ENCODE data around the gene TNFSF13. TPM values are rescaled to one million over a fixed set of nuclear protein-coding genes. Genes with fewer than 3 reads are reported as not detected.

Gene TNFSF13
- total RNA-seq, 2 experiments from 2014 or later: 8.2 to 8.4 TPM

GRCh38 chr17:7538050-7538449 is 20.5 kb upstream of the TNFSF13 start:
- Mint-ChIP-seq H3K36me3 (peaks cover 5% of the 10 kb centered on the region), H3K9me3 (peaks cover 6% of the 10 kb centered on the region), H3K4me3 (no peak overlapping the region), H3K27ac (no peak overlapping the region), H3K27me3 (peaks cover 2% of the 10 kb centered on the region), H3K4me1 (peaks cover 2% of the 10 kb centered on the region)
- POLR2A ChIA-PET: interaction anchor here (1.0 kb wide), 1 partner anchor 12 kb away, joined by 3 read pairs; no protein-coding TSS in a partner anchor
- DNase-seq: no peak
- no peak for ATAC-seq (ENCODE audit: low read depth)

DNA sequence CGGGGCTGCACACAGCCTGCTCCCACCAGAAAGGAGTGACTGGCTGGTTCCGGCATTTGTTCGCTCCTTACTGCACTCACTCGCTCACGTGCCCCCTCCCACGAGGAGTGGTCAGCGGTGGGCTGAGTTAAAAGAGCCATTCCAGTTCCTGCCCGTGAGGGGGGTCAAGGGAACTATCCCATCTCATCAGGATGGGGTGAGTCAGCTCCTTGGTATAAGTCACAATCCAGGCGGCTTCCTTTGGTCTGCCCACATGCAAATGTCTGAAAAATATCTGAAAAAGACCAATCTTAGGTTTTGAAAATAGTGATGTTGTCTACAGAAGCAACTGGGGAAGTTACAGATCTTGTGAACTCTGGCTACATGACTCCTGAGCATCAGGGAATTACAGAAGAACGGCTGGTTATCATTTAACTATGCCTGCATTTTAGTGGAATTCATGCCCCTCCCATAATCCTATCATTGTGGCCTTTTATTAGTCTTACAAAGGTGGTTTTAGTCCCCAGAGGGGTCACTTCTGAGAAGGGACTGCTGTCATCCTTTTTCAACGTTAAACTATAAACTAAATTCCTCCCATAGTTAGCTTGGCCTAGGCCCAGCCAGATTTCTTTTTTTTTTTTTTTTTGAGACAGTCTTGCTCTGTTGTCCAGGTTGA is 19.5 kb upstream of the TNFSF13 start:
- Mint-ChIP-seq H3K27ac (no peak overlapping the region), H3K27me3 (peaks cover 6% of the 10 kb centered on the region), H3K4me1 (peaks cover 4% of the 10 kb centered on the region)

GRCh38 chr17:7541074-7541621 is 17.4 kb upstream of the TNFSF13 start:
- POLR2A ChIA-PET: no interaction called here
- no peak for DNase-seq

More for the DNA sequence above, 19.5 kb upstream of the TNFSF13 start:
- DNase-seq (no peak), ATAC-seq (ENCODE audit: low read depth) (no peak)
- Mint-ChIP-seq H3K9me3 (peaks cover 6% of the 10 kb centered on the region), H3K36me3 (peaks cover 5% of the 10 kb centered on the region), H3K4me3 (no peak overlapping the region)
- POLR2A ChIA-PET: interaction anchor here (1.0 kb wide), 1 partner anchor 11 kb away, joined by 3 read pairs; no protein-coding TSS in a partner anchor

GRCh38 chr17:7544911-7545310 is 13.6 kb upstream of the TNFSF13 start:
- H3K4me3 Mint-ChIP-seq: no peak overlapping the region
- H3K36me3 Mint-ChIP-seq: peaks cover 12% of the 10 kb centered on the region
- H3K27me3 Mint-ChIP-seq: peaks cover 5% of the 10 kb centered on the region
- H3K27ac Mint-ChIP-seq: no peak overlapping the region
- H3K4me1 Mint-ChIP-seq: peaks cover 15% of the 10 kb centered on the region
- ATAC-seq (ENCODE audit: low read depth) (no peak), DNase-seq (no peak)
- POLR2A ChIA-PET: no interaction called here
- no peaks in the 10 kb centered on the region for H3K9me3 Mint-ChIP-seq

More at GRCh38 chr17:7541074-7541621, 17.4 kb upstream of the TNFSF13 start:
- ATAC-seq (ENCODE audit: low read depth): no peak
- H3K36me3 Mint-ChIP-seq: peaks cover 5% of the 10 kb centered on the region
- H3K9me3 Mint-ChIP-seq: peaks cover 6% of the 10 kb centered on the region
- H3K4me3 Mint-ChIP-seq: no peak overlapping the region
- H3K27me3 Mint-ChIP-seq: peaks cover 6% of the 10 kb centered on the region
- peaks cover 2% of the 10 kb centered on the region for H3K4me1 Mint-ChIP-seq
- H3K27ac Mint-ChIP-seq: no peak overlapping the region

DNA sequence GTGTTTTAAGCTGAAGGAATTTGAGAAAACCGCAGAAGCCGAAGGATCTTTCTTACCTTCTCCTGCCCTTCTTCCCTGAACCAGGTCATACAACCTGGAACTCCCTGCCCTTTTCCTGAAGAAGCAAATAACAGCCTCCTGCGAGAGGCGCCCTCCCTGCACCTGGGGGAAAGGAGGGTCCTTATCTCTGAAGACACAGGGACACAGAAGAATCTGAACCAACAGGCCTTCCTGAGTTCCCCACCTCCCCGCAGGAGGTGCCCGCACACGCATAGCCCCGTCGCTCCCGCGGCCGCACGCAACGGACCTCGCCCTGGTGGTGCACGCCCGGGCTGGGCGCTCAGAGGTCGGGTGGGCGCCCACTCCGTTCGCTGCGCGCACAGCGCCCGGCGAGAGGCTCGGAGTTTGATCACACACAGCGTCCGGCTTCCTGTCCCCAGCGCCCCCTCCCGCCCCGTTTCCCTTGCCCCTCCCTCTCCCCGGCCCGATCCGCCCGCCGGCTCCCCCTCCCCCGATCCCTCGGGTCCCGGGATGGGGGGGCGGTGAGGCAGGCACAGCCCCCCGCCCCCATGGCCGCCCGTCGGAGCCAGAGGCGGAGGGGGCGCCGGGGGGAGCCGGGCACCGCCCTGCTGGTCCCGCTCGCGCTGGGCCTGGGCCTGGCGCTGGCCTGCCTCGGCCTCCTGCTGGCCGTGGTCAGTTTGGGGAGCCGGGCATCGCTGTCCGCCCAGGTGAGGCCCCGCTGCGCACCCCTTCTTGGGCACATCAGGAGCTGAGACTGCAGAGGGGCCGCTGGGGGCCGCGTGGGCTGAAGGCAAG is 9.8 kb upstream of the TNFSF13 start, which contains the start of gene TNFSF12:
TNFSF12 (plus strand) TSS at position 474 of the 816 bp plus-strand sequence; CDS start at position 570, 96 bp downstream.
- H3K4me1 Mint-ChIP-seq: peaks cover 43% of the 10 kb centered on the region
- peaks cover 28% of the 10 kb centered on the region for H3K36me3 Mint-ChIP-seq
- peak; percentile 77 for DNase-seq
- H3K27ac Mint-ChIP-seq: peak within 1 kb of the TSS; percentile 97
- peak within 1 kb of the TSS; percentile 100 for H3K4me3 Mint-ChIP-seq
- H3K27me3 Mint-ChIP-seq: peaks cover 4% of the 10 kb centered on the region
- no peaks in the 10 kb centered on the region for H3K9me3 Mint-ChIP-seq
- ATAC-seq (ENCODE audit: low read depth): peak; percentile 62
- POLR2A ChIA-PET: interaction anchor here (0.7 to 2.9 kb wide), 9 partner anchors 10 to 138 kb away, joined by 3 to 10 read pairs (median 5); partner anchors contain the start of genes CD68, POLR2A, TNFSF13 and ZBTB4

DNA sequence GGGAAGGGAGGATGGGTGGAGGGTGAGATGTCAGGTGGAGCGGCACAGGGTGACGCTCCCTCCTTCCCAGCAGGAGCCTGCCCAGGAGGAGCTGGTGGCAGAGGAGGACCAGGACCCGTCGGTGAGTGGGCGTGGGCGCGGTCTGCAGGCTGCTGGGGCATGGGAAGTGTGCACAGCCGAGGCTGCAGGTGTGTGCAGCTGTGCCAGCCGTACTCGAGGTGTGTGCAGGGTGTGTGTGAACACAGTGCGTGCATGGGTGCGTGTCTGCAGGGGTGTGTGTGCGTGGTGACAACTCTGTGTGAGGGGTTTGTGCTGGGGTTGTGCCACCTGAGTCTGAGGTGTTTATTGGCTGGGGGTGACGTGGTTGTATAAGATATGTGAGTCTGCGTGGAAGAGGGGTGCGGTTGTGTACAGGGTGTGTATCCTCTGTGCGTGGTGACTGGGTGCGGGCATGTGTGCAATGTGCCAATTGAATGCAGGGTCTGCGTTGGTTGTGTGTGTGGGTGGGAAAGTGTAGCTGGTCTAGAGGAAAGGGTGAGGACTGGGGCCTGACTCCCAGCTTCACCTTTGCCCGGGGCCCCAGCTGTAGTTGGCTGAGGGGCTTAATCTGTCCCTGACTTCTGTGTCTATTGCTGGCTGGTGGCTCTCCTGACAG is 9.0 kb upstream of the TNFSF13 start:
- Mint-ChIP-seq H3K4me3 (peak overlapping the region; percentile 100), H3K27me3 (no peaks in the 10 kb centered on the region), H3K4me1 (peaks cover 46% of the 10 kb centered on the region), H3K36me3 (peaks cover 31% of the 10 kb centered on the region), H3K27ac (peak overlapping the region; percentile 97), H3K9me3 (no peaks in the 10 kb centered on the region)
- POLR2A ChIA-PET: interaction anchor here (0.7 to 2.9 kb wide), 8 partner anchors 9 to 137 kb away, joined by 3 to 8 read pairs (median 4); partner anchors contain the start of genes CD68, POLR2A and TNFSF13
- ATAC-seq (ENCODE audit: low read depth) (peak; percentile 37), DNase-seq (peak; percentile 66)

GRCh38 chr17:7550344-7550743 is 8.2 kb upstream of the TNFSF13 start:
- no peak for ATAC-seq (ENCODE audit: low read depth)
- no peaks in the 10 kb centered on the region for H3K9me3 Mint-ChIP-seq
- H3K4me3 Mint-ChIP-seq: peak overlapping the region; percentile 100
- H3K27ac Mint-ChIP-seq: peak overlapping the region; percentile 97
- POLR2A ChIA-PET: interaction anchor here (0.5 to 1.6 kb wide), 7 partner anchors 8 to 136 kb away, joined by 3 to 5 read pairs (median 4); partner anchors contain the start of genes POLR2A and TNFSF13
- no peaks in the 10 kb centered on the region for H3K27me3 Mint-ChIP-seq
- DNase-seq: no peak
- peaks cover 35% of the 10 kb centered on the region for H3K36me3 Mint-ChIP-seq
- H3K4me1 Mint-ChIP-seq: peaks cover 49% of the 10 kb centered on the region

- no peaks in the 10 kb centered on the region for H3K9me3 Mint-ChIP-seq
- DNase-seq: no peak
- H3K36me3 Mint-ChIP-seq: peaks cover 40% of the 10 kb centered on the region
- peaks cover 56% of the 10 kb centered on the region for H3K4me1 Mint-ChIP-seq
- H3K4me3 Mint-ChIP-seq: peak overlapping the region; percentile 100
- peak overlapping the region; percentile 93 for H3K27ac Mint-ChIP-seq
- H3K27me3 Mint-ChIP-seq: no peaks in the 10 kb centered on the region
- ATAC-seq (ENCODE audit: low read depth): no peak
- POLR2A ChIA-PET: interaction anchor here (1.7 to 2.4 kb wide), 4 partner anchors 10 to 167 kb away, joined by 3 to 12 read pairs (median 8); partner anchors contain the start of genes POLR2A and SENP3
Observed at GRCh38 chr17:7551396-7551795, 7.2 kb upstream of the TNFSF13 start.

DNA sequence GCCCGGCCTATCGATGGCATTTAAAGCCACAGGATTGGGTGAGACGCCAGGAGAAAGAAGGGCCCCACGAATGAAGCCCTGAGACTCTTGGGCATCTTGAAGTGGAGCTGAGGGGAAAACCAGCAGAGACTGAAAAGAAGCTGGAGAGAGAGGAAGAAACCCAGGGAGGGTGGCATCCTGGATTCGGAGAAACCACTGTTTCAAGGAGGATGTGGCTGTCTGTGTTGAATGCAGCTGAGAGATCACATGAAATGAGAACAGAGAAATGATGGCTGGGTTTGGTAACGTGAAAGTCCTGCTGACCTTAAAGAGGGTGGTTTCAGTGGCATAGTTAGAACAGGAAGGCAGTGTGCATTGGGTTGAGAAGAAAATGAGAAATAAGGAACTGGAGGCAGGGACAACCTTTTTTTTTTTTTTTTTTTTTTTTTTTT is 5.9 kb upstream of the TNFSF13 start:
- peak; percentile 53 for DNase-seq
- peak overlapping the region; percentile 75 for H3K4me3 Mint-ChIP-seq
- H3K9me3 Mint-ChIP-seq: no peaks in the 10 kb centered on the region
- H3K4me1 Mint-ChIP-seq: peaks cover 60% of the 10 kb centered on the region
- H3K27me3 Mint-ChIP-seq: no peaks in the 10 kb centered on the region
- peaks cover 40% of the 10 kb centered on the region for H3K36me3 Mint-ChIP-seq
- POLR2A ChIA-PET: interaction anchor here (0.6 to 2.4 kb wide), 19 partner anchors 8 to 290 kb away, joined by 3 to 12 read pairs (median 4); partner anchors contain the start of genes ACAP1, CD68, PLSCR3 and POLR2A
- ATAC-seq (ENCODE audit: low read depth): peak; percentile 80
- H3K27ac Mint-ChIP-seq: peak overlapping the region; percentile 93

DNA sequence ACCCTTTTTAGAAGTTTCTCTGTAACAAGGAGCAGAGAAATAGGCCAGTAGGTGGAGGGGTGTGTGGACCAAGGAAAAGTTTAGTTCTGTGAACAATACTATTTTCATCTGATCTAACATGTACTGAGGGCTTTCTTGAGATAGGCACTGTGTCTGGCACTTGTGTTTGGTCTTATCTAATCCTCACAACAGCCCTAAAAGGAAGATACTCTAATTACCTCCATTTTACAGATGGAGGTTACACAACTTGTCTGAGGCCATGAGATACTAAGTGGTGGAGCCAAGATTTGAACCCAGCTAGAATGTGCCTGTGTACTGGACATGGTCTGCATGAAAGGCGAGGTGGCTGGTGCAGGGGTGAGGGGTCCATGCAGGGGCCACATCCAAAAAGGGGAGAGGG is 5.2 kb upstream of the TNFSF13 start:
- DNase-seq: no peak
- H3K9me3 Mint-ChIP-seq: no peaks in the 10 kb centered on the region
- peak overlapping the region; percentile 93 for H3K27ac Mint-ChIP-seq
- no peaks in the 10 kb centered on the region for H3K27me3 Mint-ChIP-seq
- peak overlapping the region; percentile 75 for H3K4me3 Mint-ChIP-seq
- peaks cover 62% of the 10 kb centered on the region for H3K4me1 Mint-ChIP-seq
- peaks cover 36% of the 10 kb centered on the region for H3K36me3 Mint-ChIP-seq
- ATAC-seq (ENCODE audit: low read depth): no peak
- POLR2A ChIA-PET: interaction anchor here (0.5 to 2.4 kb wide), 6 partner anchors 8 to 289 kb away, joined by 3 to 12 read pairs (median 8); partner anchors contain the start of genes POLR2A and SENP3

GRCh38 chr17:7555320-7555948 is 3.1 kb upstream of the TNFSF13 start:
- no peaks in the 10 kb centered on the region for H3K9me3 Mint-ChIP-seq
- peaks cover 31% of the 10 kb centered on the region for H3K36me3 Mint-ChIP-seq
- ATAC-seq (ENCODE audit: low read depth) (no peak), DNase-seq (no peak)
- POLR2A ChIA-PET: interaction anchor here (0.6 kb wide), 1 partner anchor 313 kb away, joined by 7 read pairs; the partner anchor contains the start of gene GABARAP
- peak overlapping the region; percentile 65 for H3K27ac Mint-ChIP-seq
- H3K27me3 Mint-ChIP-seq: no peaks in the 10 kb centered on the region
- peaks cover 67% of the 10 kb centered on the region for H3K4me1 Mint-ChIP-seq
- no peak overlapping the region for H3K4me3 Mint-ChIP-seq

DNA sequence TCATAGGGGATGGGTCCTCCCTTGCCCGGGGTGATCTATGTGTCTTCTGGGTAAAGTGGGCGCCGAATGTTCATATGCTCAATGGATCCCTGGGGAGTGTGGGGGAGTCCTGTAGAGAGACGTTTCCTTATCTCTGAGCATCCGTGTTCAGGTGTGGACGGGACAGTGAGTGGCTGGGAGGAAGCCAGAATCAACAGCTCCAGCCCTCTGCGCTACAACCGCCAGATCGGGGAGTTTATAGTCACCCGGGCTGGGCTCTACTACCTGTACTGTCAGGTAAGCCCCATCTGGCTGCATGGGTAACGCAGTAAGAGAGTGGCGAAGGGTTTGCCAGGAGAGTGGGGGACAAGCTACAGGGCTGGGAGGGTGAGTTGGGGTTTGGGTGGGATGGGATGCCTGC is 1.9 kb upstream of the TNFSF13 start:
- DNase-seq (no peak), ATAC-seq (ENCODE audit: low read depth) (no peak)
- Mint-ChIP-seq H3K9me3 (no peaks in the 10 kb centered on the region), H3K27ac (peak overlapping the region; percentile 55), H3K36me3 (peaks cover 30% of the 10 kb centered on the region), H3K4me1 (peaks cover 65% of the 10 kb centered on the region), H3K27me3 (no peaks in the 10 kb centered on the region), H3K4me3 (no peak overlapping the region)
- POLR2A ChIA-PET: interaction anchor here (0.8 to 6.2 kb wide), 2 partner anchors 41 to 77 kb away, joined by 3 to 63 read pairs; partner anchors contain the start of gene ZBTB4

All from activated naive CD8-positive, alpha-beta T cell treated with anti-CD3 and anti-CD28 coated beads, Interleukin-2, amount 10 ng/mL, durations not matched to agents 7 days and 5 days (primary cell).